Prostate gland (tissue), 2 donors: ENCODE results near the gene HECW1.

Experiments used
- CTCF ChIP-seq, 4 experiments: fragments of 200-600 bp in 2 of 4; fragments of 450-650 bp in 2 of 4; sonication (generic) in 2 of 4; IDR thresholded peaks; 1 replicate in 3 of 4; 2 replicates in 1 of 4; pipeline ENCODE4 v1.5.1; 2016 to 2019; ENCODE audit warnings: antibody characterized with exemption in 4 of 4, mild to moderate bottlenecking in 2 of 4, moderate library complexity in 2 of 4
- POLR2A ChIP-seq: fragments of 450-650 bp; IDR thresholded peaks from one replicate; pipeline ENCODE4 v1.6.1; 2016; ENCODE audit warnings: antibody characterized with exemption, mild to moderate bottlenecking

GRCh38 chr7:43450894-43451293 is 338.4 kb downstream of the HECW1 start:
- TF ChIP-seq CTCF (IDR thresholded peaks at IDR 0.05) (no peak), POLR2A (no peak)
